Lower leg skin (tissue), 4 donors: ENCODE measurements around the gene PDE9A. TPM values are rescaled to one million over a fixed set of nuclear protein-coding genes. Genes with fewer than 3 reads are reported as not detected.

Experiments used
- DNase-seq, 2 donors: peaks; one replicate each; pipeline ENCODE4 v3.0.0-alpha.2; 2019; ENCODE audit warnings: low spot score in 2 of 2
- H3K4me3 ChIP-seq: fragments of 200-600 bp; sonication (generic); 2 replicates; pipeline ENCODE4 v1.5.1; 2017; ENCODE audit warnings: mild to moderate bottlenecking, low read depth; ENCODE audit not compliant: poor library complexity, severe bottlenecking
- POLR2A ChIP-seq, 2 donors: fragments of 450-650 bp; IDR thresholded peaks; one replicate each; pipeline ENCODE4 v1.6.1; 2016 to 2017; ENCODE audit warnings: antibody characterized with exemption in 2 of 2, mild to moderate bottlenecking in 1 of 2, moderate library complexity in 1 of 2
- WGBS, 2 donors: methylation state at CpG; one replicate each; pipeline ENCODE4 v1.1.5; 2018; 5-methylcytosine and 5-hydroxymethylcytosine counted together
- intact Hi-C: fragments of 100-400 bp; cut with DNase I; formaldehyde crosslinking; loops from one replicate; pipeline ENCODE4 v1.15.0; 2023; ENCODE audit warnings: low total_unique reads
- total RNA-seq, 4 donors: library from RNA; depleted of rRNA; stranded (reverse); fragments of >200 nt; gene quantifications; one replicate each; pipeline ENCODE4 v1.1.0, GENCODE V29; 2016
- TF ChIP-seq, protein P1 (sequence below), 3 donors: fragments of 450-650 bp; IDR thresholded peaks; one replicate each; pipeline ENCODE4 v1.5.1; 2016; ENCODE audit warnings: antibody characterized with exemption in 3 of 3, mild to moderate bottlenecking in 3 of 3, moderate library complexity in 2 of 3

The PDE9A gene
- total RNA-seq, 4 donors from 2014 or later = 2.1 to 16.3 (median 9.0) TPM

GRCh38 chr21:42676808-42677207 is 23.4 kb downstream of the PDE9A start:
- intact Hi-C loops = no loop called here
- DNase-seq = no peak
- TF ChIP-seq POLR2A (IDR thresholded peaks at IDR 0.05) = no peak
- TF ChIP-seq, protein P1, sequence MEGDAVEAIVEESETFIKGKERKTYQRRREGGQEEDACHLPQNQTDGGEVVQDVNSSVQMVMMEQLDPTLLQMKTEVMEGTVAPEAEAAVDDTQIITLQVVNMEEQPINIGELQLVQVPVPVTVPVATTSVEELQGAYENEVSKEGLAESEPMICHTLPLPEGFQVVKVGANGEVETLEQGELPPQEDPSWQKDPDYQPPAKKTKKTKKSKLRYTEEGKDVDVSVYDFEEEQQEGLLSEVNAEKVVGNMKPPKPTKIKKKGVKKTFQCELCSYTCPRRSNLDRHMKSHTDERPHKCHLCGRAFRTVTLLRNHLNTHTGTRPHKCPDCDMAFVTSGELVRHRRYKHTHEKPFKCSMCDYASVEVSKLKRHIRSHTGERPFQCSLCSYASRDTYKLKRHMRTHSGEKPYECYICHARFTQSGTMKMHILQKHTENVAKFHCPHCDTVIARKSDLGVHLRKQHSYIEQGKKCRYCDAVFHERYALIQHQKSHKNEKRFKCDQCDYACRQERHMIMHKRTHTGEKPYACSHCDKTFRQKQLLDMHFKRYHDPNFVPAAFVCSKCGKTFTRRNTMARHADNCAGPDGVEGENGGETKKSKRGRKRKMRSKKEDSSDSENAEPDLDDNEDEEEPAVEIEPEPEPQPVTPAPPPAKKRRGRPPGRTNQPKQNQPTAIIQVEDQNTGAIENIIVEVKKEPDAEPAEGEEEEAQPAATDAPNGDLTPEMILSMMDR (IDR thresholded peaks at IDR 0.05) = no peak
- no peak overlapping the region for H3K4me3 ChIP-seq
- 86 to 93% methylated on average over 8 of the region's 8 CpGs for WGBS, 2 donors

- no peak overlapping the region for H3K4me3 ChIP-seq
- TF ChIP-seq, protein P1 (IDR thresholded peaks at IDR 0.05) = no peak
- TF ChIP-seq POLR2A (IDR thresholded peaks at IDR 0.05) = no peak
- DNase-seq = no peak
Measured at GRCh38 chr21:42677339-42678321, 24.2 kb downstream of the PDE9A start.

GRCh38 chr21:42678618-42679295 is 25.3 kb downstream of the PDE9A start:
- DNase-seq = no peak
- no peak for TF ChIP-seq POLR2A (IDR thresholded peaks at IDR 0.05)
- TF ChIP-seq, protein P1 (IDR thresholded peaks at IDR 0.05) = no peak
- 84 to 86% methylated on average over 18 to 23 of the region's 23 CpGs for WGBS, 2 donors
- intact Hi-C loops = no loop called here
- H3K4me3 ChIP-seq = no peak overlapping the region

More at GRCh38 chr21:42677339-42678321, 24.2 kb downstream of the PDE9A start:
- WGBS, 2 donors = 60 to 61% methylated on average over 20 of the region's 20 CpGs
- intact Hi-C loops = no loop called here

- no peak for DNase-seq
- no peak overlapping the region for H3K4me3 ChIP-seq
- no peak for TF ChIP-seq POLR2A (IDR thresholded peaks at IDR 0.05)
- TF ChIP-seq, protein P1 (IDR thresholded peaks at IDR 0.05) = no peak
- WGBS, 2 donors = 82 to 89% methylated on average over 22 of the region's 22 CpGs
- intact Hi-C loops = no loop called here
Measured at GRCh38 chr21:42679319-42680057, 26.1 kb downstream of the PDE9A start.

GRCh38 chr21:42680058-42680330 is 26.6 kb downstream of the PDE9A start:
- H3K4me3 ChIP-seq = no peak overlapping the region
- WGBS, 2 donors = 84 to 91% methylated on average over 7 of the region's 7 CpGs
- TF ChIP-seq, protein P1 (IDR thresholded peaks at IDR 0.05) = no peak
- no peak for TF ChIP-seq POLR2A (IDR thresholded peaks at IDR 0.05)
- intact Hi-C loops = no loop called here
- no peak for DNase-seq
